Activated T-cell treated with anti-CD3 and anti-CD28 coated beads, Interleukin-2, amount 50 U/mL, for 24 hours (primary cell): ENCODE results near the gene SYNGR3.

Experiments used
- DNase-seq: peaks from one replicate; pipeline ENCODE4 v3.0.0-alpha.2; 2020
- H3K27ac Mint-ChIP-seq: 2 replicates; pipeline ENCODE4 v1.8.0; 2020; ENCODE audit warnings: mild to moderate bottlenecking, mixed read lengths
- H3K27me3 Mint-ChIP-seq: 2 replicates; pipeline ENCODE4 v1.8.0; 2020; ENCODE audit warnings: mixed read lengths
- H3K36me3 Mint-ChIP-seq: 2 replicates; pipeline ENCODE4 v1.8.0; 2020; ENCODE audit warnings: low read depth, mixed read lengths
- H3K4me1 Mint-ChIP-seq: 2 replicates; pipeline ENCODE4 v1.8.0; 2020; ENCODE audit warnings: low read depth, mixed read lengths
- H3K4me3 Mint-ChIP-seq: 2 replicates; pipeline ENCODE4 v1.8.0; 2020; ENCODE audit warnings: mild to moderate bottlenecking, moderate library complexity, mixed read lengths
- H3K9me3 Mint-ChIP-seq: 2 replicates; pipeline ENCODE4 v1.8.0; 2020; ENCODE audit warnings: mixed read lengths

Gene SYNGR3

GRCh38 chr16:1979271-1980029 is 10.3 kb upstream of the SYNGR3 start:
- Mint-ChIP-seq H3K4me3 (no peak overlapping the region), H3K27me3 (peaks cover 39% of the 10 kb centered on the region), H3K36me3 (peaks cover 44% of the 10 kb centered on the region), H3K9me3 (no peaks in the 10 kb centered on the region), H3K27ac (no peak overlapping the region), H3K4me1 (peaks cover 9% of the 10 kb centered on the region)
- DNase-seq, result peak; percentile 69

- Mint-ChIP-seq H3K4me1 (peaks cover 15% of the 10 kb centered on the region), H3K4me3 (no peak overlapping the region), H3K27ac (no peak overlapping the region), H3K36me3 (peaks cover 43% of the 10 kb centered on the region), H3K9me3 (no peaks in the 10 kb centered on the region), H3K27me3 (peaks cover 39% of the 10 kb centered on the region)
- peak; percentile 57 for DNase-seq
These were observed 9.6 kb upstream of the SYNGR3 start for GRCh38 chr16:1980030-1980769.

GRCh38 chr16:1980770-1981087 is 9.0 kb upstream of the SYNGR3 start:
- Mint-ChIP-seq H3K4me1 (peaks cover 20% of the 10 kb centered on the region), H3K36me3 (peaks cover 43% of the 10 kb centered on the region), H3K27ac (no peak overlapping the region), H3K9me3 (no peaks in the 10 kb centered on the region), H3K4me3 (no peak overlapping the region), H3K27me3 (peaks cover 39% of the 10 kb centered on the region)
- DNase-seq, result no peak

- Mint-ChIP-seq H3K27ac (peak within 1 kb of the TSS; percentile 66), H3K4me1 (peaks cover 20% of the 10 kb centered on the region), H3K9me3 (no peaks in the 10 kb centered on the region), H3K27me3 (peaks cover 39% of the 10 kb centered on the region), H3K4me3 (no peak within 1 kb of the TSS), H3K36me3 (peaks cover 43% of the 10 kb centered on the region)
- no peak for DNase-seq
These were observed 8.4 kb upstream of the SYNGR3 start, which contains the start of gene NOXO1 for GRCh38 chr16:1981398-1981836. Gene NOXO1 (minus strand): TSS chr16:1981469. CDS start chr16:1981179, 290 bp downstream.

- H3K4me3 Mint-ChIP-seq, result no peak overlapping the region
- H3K27ac Mint-ChIP-seq, result no peak overlapping the region
- peaks cover 39% of the 10 kb centered on the region for H3K27me3 Mint-ChIP-seq
These were observed 7.7 kb upstream of the SYNGR3 start for GRCh38 chr16:1982013-1982433.

GRCh38 chr16:1982991-1983543 is 6.7 kb upstream of the SYNGR3 start:
- Mint-ChIP-seq H3K4me1 (peaks cover 20% of the 10 kb centered on the region), H3K4me3 (peak overlapping the region; percentile 70)

More at GRCh38 chr16:1982013-1982433, 7.7 kb upstream of the SYNGR3 start:
- Mint-ChIP-seq H3K36me3 (peaks cover 43% of the 10 kb centered on the region), H3K9me3 (no peaks in the 10 kb centered on the region), H3K4me1 (peaks cover 20% of the 10 kb centered on the region)
- DNase-seq, result no peak

GRCh38 chr16:1983544-1984346 is 6.0 kb upstream of the SYNGR3 start, which contains the start of gene GFER:
Gene GFER (plus strand): TSS chr16:1984193. CDS start chr16:1984219, 26 bp downstream.
- Mint-ChIP-seq H3K27ac (peak within 1 kb of the TSS; percentile 68), H3K27me3 (peaks cover 47% of the 10 kb centered on the region), H3K9me3 (no peaks in the 10 kb centered on the region), H3K4me1 (peaks cover 20% of the 10 kb centered on the region), H3K36me3 (peaks cover 28% of the 10 kb centered on the region), H3K4me3 (peak within 1 kb of the TSS; percentile 88)
- DNase-seq, result peak; percentile 85

More at GRCh38 chr16:1982991-1983543, 6.7 kb upstream of the SYNGR3 start:
- no peak overlapping the region for H3K27ac Mint-ChIP-seq
- DNase-seq, result no peak
- H3K27me3 Mint-ChIP-seq, result peaks cover 43% of the 10 kb centered on the region
- H3K36me3 Mint-ChIP-seq, result peaks cover 33% of the 10 kb centered on the region
- no peaks in the 10 kb centered on the region for H3K9me3 Mint-ChIP-seq

- DNase-seq, result no peak
- H3K4me3 Mint-ChIP-seq, result peak overlapping the region; percentile 88
- peaks cover 52% of the 10 kb centered on the region for H3K27me3 Mint-ChIP-seq
- peak overlapping the region; percentile 68 for H3K27ac Mint-ChIP-seq
- peaks cover 26% of the 10 kb centered on the region for H3K36me3 Mint-ChIP-seq
- no peaks in the 10 kb centered on the region for H3K9me3 Mint-ChIP-seq
- peaks cover 20% of the 10 kb centered on the region for H3K4me1 Mint-ChIP-seq
These were observed 5.2 kb upstream of the SYNGR3 start for GRCh38 chr16:1984347-1985225.

- Mint-ChIP-seq H3K27ac (peak overlapping the region; percentile 68), H3K4me1 (peaks cover 23% of the 10 kb centered on the region)
These were observed 4.2 kb upstream of the SYNGR3 start for GRCh38 chr16:1985466-1986150.

GRCh38 chr16:1987198-1987597 is 2.6 kb upstream of the SYNGR3 start:
- Mint-ChIP-seq H3K9me3 (no peaks in the 10 kb centered on the region), H3K4me3 (no peak overlapping the region), H3K27ac (no peak overlapping the region), H3K36me3 (peaks cover 26% of the 10 kb centered on the region), H3K4me1 (peaks cover 32% of the 10 kb centered on the region), H3K27me3 (peaks cover 40% of the 10 kb centered on the region)
- no peak for DNase-seq

More at GRCh38 chr16:1985466-1986150, 4.2 kb upstream of the SYNGR3 start:
- no peaks in the 10 kb centered on the region for H3K9me3 Mint-ChIP-seq
- H3K36me3 Mint-ChIP-seq, result peaks cover 26% of the 10 kb centered on the region
- DNase-seq, result no peak
- peaks cover 47% of the 10 kb centered on the region for H3K27me3 Mint-ChIP-seq
- peak overlapping the region; percentile 88 for H3K4me3 Mint-ChIP-seq

- Mint-ChIP-seq H3K36me3 (peaks cover 21% of the 10 kb centered on the region), H3K27me3 (peaks cover 29% of the 10 kb centered on the region), H3K27ac (no peak overlapping the region), H3K9me3 (peaks cover 2% of the 10 kb centered on the region), H3K4me3 (no peak overlapping the region), H3K4me1 (peaks cover 33% of the 10 kb centered on the region)
- no peak for DNase-seq
These were observed 256 bp downstream of the SYNGR3 start for GRCh38 chr16:1990101-1990350.

GRCh38 chr16:1990351-1991134 is 773 bp downstream of the SYNGR3 start:
- DNase-seq, result peak; percentile 57
- Mint-ChIP-seq H3K4me1 (peaks cover 27% of the 10 kb centered on the region), H3K27me3 (peaks cover 29% of the 10 kb centered on the region), H3K4me3 (peak overlapping the region; percentile 63), H3K36me3 (peaks cover 21% of the 10 kb centered on the region), H3K9me3 (peaks cover 2% of the 10 kb centered on the region), H3K27ac (peak overlapping the region; percentile 76)
